HL-60 (cell line): ENCODE measurements around the gene RUNX2.

ENCODE experiments used
- DNase-seq, 2 experiments: peaks; one replicate each; pipeline ENCODE4 v3.0.0-alpha.2; 2010 to 2020; ENCODE audit warnings: low read depth in 1 of 2, low spot score in 1 of 2
- H3K27ac ChIP-seq: fragments of 250-450 bp; sonication (Bioruptor Pico); replicated peaks from 2 replicates; pipeline ENCODE4 v1.5.1; 2020; ENCODE audit warnings: mild to moderate bottlenecking, moderate library complexity
- H3K27me3 ChIP-seq: fragments of 250-450 bp; sonication (Bioruptor Pico); 2 replicates; pipeline ENCODE4 v1.5.1; 2021; ENCODE audit warnings: mild to moderate bottlenecking, moderate library complexity; ENCODE audit not compliant: insufficient read depth, poor library complexity, severe bottlenecking
- H3K4me3 ChIP-seq: replicated peaks from 2 replicates; pipeline ENCODE4 v1.5.1; 2011; ENCODE audit warnings: mild to moderate bottlenecking, control low read depth, low read length; ENCODE audit not compliant: insufficient read depth
- CTCF ChIP-seq: IDR thresholded peaks from one replicate; pipeline ENCODE4 v1.5.1; 2011; ENCODE audit warnings: low read length, control low read depth, inconsistent platforms; ENCODE audit not compliant: insufficient read depth
- GABPA ChIP-seq: IDR thresholded peaks from 2 replicates; pipeline ENCODE4 v1.6.1; 2012; ENCODE audit warnings: low read depth
- POLR2AphosphoS5 ChIP-seq: IDR thresholded peaks from 2 replicates; pipeline ENCODE4 v1.6.1; 2012; ENCODE audit warnings: low read depth
- REST ChIP-seq: IDR thresholded peaks from 2 replicates; pipeline ENCODE4 v1.6.1; 2012; ENCODE audit warnings: low read depth; ENCODE audit not compliant: insufficient replicate concordance
- SPI1 ChIP-seq: IDR thresholded peaks from 2 replicates; pipeline ENCODE4 v1.6.1; 2012; ENCODE audit warnings: low read depth, mild to moderate bottlenecking, borderline replicate concordance

RUNX2 gene

GRCh38 chr6:45692021-45692420, 363.9 kb downstream of the RUNX2 start:
- Histone ChIP-seq H3K27ac (no peak overlapping the region), H3K27me3 (no peaks in the 10 kb centered on the region), H3K4me3 (no peak overlapping the region)
- TF ChIP-seq SPI1 (no peak), REST (no peak), GABPA (no peak), CTCF (no peak), POLR2AphosphoS5 (no peak)
- DNase-seq: no peak

GRCh38 chr6:45696738-45697137, 368.6 kb downstream of the RUNX2 start:
- no peak overlapping the region for H3K4me3 ChIP-seq
- H3K27me3 ChIP-seq: no peaks in the 10 kb centered on the region
- peak overlapping the region; percentile 66 for H3K27ac ChIP-seq
- no peak for DNase-seq
- TF ChIP-seq GABPA: no peak
- no peak for TF ChIP-seq CTCF
- TF ChIP-seq POLR2AphosphoS5: no peak
- TF ChIP-seq REST: no peak
- TF ChIP-seq SPI1: no peak

GRCh38 chr6:45697605-45698004, 369.5 kb downstream of the RUNX2 start:
- TF ChIP-seq CTCF: no peak
- no peak for TF ChIP-seq REST
- peak; percentile 96 for TF ChIP-seq POLR2AphosphoS5
- TF ChIP-seq GABPA: no peak
- no peak for TF ChIP-seq SPI1
- no peak overlapping the region for H3K4me3 ChIP-seq
- H3K27me3 ChIP-seq: no peaks in the 10 kb centered on the region
- DNase-seq: peak; percentile 88 to 96
- H3K27ac ChIP-seq: peak overlapping the region; percentile 66
